HepG2 (cell line): Measurements from ENCODE around the gene SP9. TPM values are rescaled to one million over a fixed set of nuclear protein-coding genes. Genes with fewer than 3 reads are reported as not detected.

ENCODE experiments used
- AGO1 ChIP-seq: fragments of 200-400 bp; formaldehyde crosslinking; IDR thresholded peaks from 2 replicates; pipeline ENCODE4 v1.6.1; 2017; ENCODE audit warnings: mild to moderate bottlenecking, low read depth, low read length, moderate library complexity; ENCODE audit not compliant: poor library complexity, severe bottlenecking
- CREM ChIP-seq, 2 experiments: sonication (generic) in 1 of 2; formaldehyde crosslinking in 1 of 2; IDR thresholded peaks; 2 replicates each; pipeline versions ENCODE4 v1.4.0 to v1.6.1; 2016 to 2020; ENCODE audit warnings: antibody characterized with exemption in 1 of 2, mild to moderate bottlenecking in 1 of 2, missing genetic modification reagents in 1 of 2
- GATAD2A ChIP-seq: IDR thresholded peaks from 2 replicates; pipeline ENCODE4 v1.6.1; 2016
- PLRG1 ChIP-seq: fragments of 450-650 bp; conservative IDR thresholded peaks from 2 replicates; pipeline ENCODE4 v1.6.1; 2016
- U2AF2 ChIP-seq: fragments of 200-400 bp; formaldehyde crosslinking; IDR thresholded peaks from 2 replicates; pipeline ENCODE4 v1.6.1; 2017; ENCODE audit warnings: low read depth, mild to moderate bottlenecking, low read length
- YEATS2 ChIP-seq: sonication (generic); formaldehyde crosslinking; IDR thresholded peaks from 2 replicates; pipeline ENCODE4 v1.4.0; 2020; ENCODE audit warnings: missing genetic modification reagents, borderline replicate concordance
- ZNF264 ChIP-seq: sonication (generic); formaldehyde crosslinking; IDR thresholded peaks from 2 replicates; pipeline ENCODE4 v1.4.0; 2020; ENCODE audit warnings: missing genetic modification reagents
- polyA plus RNA-seq, 8 experiments: library from polyadenylated mRNA; depleted of rRNA in 3 of 8; stranded (reverse) in 7 of 8; unstranded in 1 of 8; fragments of >200 nt; fragmentation: Illumina TruSeq in 4 of 8; extraction: Trizol in 4 of 8; gene quantifications; 2 replicates each; pipeline versions ENCODE4 v1.2.1 to v1.2.3, GENCODE V29; 2011 to 2016; ENCODE audit warnings: low read depth in 4 of 8, missing spikeins in 1 of 8, mixed read lengths in 1 of 8; ENCODE audit not compliant: insufficient read depth in 1 of 8
- total RNA-seq, 5 experiments: library from RNA; depleted of rRNA; stranded (reverse); fragments of >200 nt; fragmentation: Illumina TruSeq; extraction: Trizol; gene quantifications; 2 replicates each; pipeline ENCODE4 v1.2.3, GENCODE V29; 2016; ENCODE audit warnings: low read depth in 1 of 5
- TF ChIP-seq, protein P1 (sequence below): sonication (generic); formaldehyde crosslinking; IDR thresholded peaks from 2 replicates; pipeline ENCODE4 v1.4.0; 2020; ENCODE audit warnings: missing genetic modification reagents, mild to moderate bottlenecking, borderline replicate concordance
- TF ChIP-seq, protein P2 (sequence below): IDR thresholded peaks from 2 replicates; pipeline ENCODE4 v1.6.1; 2016; ENCODE audit warnings: missing biosample characterization, missing genetic modification reagents, low read depth
- TF ChIP-seq, protein P3 (sequence below): sonication (generic); formaldehyde crosslinking; IDR thresholded peaks from 2 replicates; pipeline ENCODE4 v1.4.0; 2020; ENCODE audit warnings: missing genetic modification reagents, borderline replicate concordance
- TF ChIP-seq, protein P4 (sequence below): sonication (generic); formaldehyde crosslinking; IDR thresholded peaks from 2 replicates; pipeline ENCODE4 v1.8.0; 2022; ENCODE audit warnings: missing genetic modification reagents, mild to moderate bottlenecking, inconsistent platforms, borderline replicate concordance
- TF ChIP-seq, protein P5 (sequence below): sonication (generic); formaldehyde crosslinking; conservative IDR thresholded peaks from 2 replicates; pipeline ENCODE4 v1.8.0; 2022; ENCODE audit warnings: mild to moderate bottlenecking, moderate library complexity, missing genetic modification reagents
- TF ChIP-seq, protein P6 (sequence below): sonication (generic); formaldehyde crosslinking; IDR thresholded peaks from 2 replicates; pipeline ENCODE4 v1.4.0; 2020; ENCODE audit warnings: mild to moderate bottlenecking, missing genetic modification reagents, borderline replicate concordance
- TF ChIP-seq, protein P7 (sequence below): sonication (generic); formaldehyde crosslinking; IDR thresholded peaks from 2 replicates; pipeline ENCODE4 v1.5.1; 2020; ENCODE audit warnings: missing genetic modification reagents, mild to moderate bottlenecking, borderline replicate concordance

The SP9 gene
- total and polyA plus RNA-seq, 2 of the 13 experiments (the other 11 are each of a cell fraction or from before 2014, with no cell fraction given), result not detected

DNA sequence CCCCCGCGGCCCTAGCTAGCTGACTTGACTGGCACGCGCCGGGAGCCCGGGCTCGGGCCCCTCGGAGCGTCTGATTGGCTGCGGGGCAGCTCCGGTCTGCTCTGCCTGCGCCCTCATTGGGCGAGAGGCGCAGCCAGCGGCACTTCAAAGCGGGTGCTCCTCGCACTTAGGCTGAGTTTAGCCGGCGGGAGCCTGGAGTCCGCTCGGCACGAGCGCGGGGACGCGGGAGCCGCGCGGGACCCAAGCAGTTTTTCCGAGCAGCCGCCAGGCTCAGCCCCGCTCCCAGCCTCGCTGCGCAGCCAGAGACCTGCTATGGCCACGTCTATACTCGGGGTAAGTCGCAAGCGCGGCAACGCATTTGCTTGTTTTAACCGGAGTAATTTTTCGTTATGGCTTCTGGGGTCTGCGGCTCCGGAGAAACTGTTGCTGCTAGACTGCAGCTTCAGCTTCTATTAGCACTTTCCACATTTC, at the start of gene SP9 (continued):
- TF ChIP-seq, protein P1, sequence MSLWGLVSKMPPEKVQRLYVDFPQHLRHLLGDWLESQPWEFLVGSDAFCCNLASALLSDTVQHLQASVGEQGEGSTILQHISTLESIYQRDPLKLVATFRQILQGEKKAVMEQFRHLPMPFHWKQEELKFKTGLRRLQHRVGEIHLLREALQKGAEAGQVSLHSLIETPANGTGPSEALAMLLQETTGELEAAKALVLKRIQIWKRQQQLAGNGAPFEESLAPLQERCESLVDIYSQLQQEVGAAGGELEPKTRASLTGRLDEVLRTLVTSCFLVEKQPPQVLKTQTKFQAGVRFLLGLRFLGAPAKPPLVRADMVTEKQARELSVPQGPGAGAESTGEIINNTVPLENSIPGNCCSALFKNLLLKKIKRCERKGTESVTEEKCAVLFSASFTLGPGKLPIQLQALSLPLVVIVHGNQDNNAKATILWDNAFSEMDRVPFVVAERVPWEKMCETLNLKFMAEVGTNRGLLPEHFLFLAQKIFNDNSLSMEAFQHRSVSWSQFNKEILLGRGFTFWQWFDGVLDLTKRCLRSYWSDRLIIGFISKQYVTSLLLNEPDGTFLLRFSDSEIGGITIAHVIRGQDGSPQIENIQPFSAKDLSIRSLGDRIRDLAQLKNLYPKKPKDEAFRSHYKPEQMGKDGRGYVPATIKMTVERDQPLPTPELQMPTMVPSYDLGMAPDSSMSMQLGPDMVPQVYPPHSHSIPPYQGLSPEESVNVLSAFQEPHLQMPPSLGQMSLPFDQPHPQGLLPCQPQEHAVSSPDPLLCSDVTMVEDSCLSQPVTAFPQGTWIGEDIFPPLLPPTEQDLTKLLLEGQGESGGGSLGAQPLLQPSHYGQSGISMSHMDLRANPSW (CRISPR knock-in tag), result no peak
- TF ChIP-seq GATAD2A (CRISPR knock-in tag), result no peak
- no peak for TF ChIP-seq CREM (IDR thresholded peaks at IDR 0.05)
- no peak for TF ChIP-seq CREM (CRISPR knock-in tag; IDR thresholded peaks at IDR 0.05)
- TF ChIP-seq, protein P2, sequence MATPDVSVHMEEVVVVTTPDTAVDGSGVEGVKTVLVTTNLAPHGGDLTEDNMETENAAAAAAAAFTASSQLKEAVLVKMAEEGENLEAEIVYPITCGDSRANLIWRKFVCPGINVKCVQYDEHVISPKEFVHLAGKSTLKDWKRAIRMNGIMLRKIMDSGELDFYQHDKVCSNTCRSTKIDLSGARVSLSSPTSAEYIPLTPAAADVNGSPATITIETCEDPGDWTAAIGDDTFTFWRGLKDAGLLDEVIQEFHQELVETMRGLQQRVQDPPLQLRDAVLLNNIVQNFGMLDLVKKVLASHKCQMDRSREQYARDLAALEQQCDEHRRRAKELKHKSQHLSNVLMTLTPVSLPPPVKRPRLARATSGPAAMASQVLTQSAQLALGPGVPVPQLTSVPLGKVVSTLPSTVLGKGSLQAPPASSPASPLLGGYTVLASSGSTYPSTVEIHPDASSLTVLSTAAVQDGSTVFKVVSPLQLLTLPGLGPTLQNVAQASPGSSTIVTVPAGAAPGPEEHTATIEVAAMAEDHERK (CRISPR knock-in tag), result no peak
- TF ChIP-seq, protein P3, sequence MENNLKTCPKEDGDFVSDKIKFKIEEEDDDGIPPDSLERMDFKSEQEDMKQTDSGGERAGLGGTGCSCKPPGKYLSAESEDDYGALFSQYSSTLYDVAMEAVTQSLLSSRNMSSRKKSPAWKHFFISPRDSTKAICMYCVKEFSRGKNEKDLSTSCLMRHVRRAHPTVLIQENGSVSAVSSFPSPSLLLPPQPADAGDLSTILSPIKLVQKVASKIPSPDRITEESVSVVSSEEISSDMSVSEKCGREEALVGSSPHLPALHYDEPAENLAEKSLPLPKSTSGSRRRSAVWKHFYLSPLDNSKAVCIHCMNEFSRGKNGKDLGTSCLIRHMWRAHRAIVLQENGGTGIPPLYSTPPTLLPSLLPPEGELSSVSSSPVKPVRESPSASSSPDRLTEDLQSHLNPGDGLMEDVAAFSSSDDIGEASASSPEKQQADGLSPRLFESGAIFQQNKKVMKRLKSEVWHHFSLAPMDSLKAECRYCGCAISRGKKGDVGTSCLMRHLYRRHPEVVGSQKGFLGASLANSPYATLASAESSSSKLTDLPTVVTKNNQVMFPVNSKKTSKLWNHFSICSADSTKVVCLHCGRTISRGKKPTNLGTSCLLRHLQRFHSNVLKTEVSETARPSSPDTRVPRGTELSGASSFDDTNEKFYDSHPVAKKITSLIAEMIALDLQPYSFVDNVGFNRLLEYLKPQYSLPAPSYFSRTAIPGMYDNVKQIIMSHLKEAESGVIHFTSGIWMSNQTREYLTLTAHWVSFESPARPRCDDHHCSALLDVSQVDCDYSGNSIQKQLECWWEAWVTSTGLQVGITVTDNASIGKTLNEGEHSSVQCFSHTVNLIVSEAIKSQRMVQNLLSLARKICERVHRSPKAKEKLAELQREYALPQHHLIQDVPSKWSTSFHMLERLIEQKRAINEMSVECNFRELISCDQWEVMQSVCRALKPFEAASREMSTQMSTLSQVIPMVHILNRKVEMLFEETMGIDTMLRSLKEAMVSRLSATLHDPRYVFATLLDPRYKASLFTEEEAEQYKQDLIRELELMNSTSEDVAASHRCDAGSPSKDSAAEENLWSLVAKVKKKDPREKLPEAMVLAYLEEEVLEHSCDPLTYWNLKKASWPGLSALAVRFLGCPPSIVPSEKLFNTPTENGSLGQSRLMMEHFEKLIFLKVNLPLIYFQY (CRISPR knock-in tag), result no peak
- no peak for TF ChIP-seq PLRG1
- TF ChIP-seq, protein P4, sequence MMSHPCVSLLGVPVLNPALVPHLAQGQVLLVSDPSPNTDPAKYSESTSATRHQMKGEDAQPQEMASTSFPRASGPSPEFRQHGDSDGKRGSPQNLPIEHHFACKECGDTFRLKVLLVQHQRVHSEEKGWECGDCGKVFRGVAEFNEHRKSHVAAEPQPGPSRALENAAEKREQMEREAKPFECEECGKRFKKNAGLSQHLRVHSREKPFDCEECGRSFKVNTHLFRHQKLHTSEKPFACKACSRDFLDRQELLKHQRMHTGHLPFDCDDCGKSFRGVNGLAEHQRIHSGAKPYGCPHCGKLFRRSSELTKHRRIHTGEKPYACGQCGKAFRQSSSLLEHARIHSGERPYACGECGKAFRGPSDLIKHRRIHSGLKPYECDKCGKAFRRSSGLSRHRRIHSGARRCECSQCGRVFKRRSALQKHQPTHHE (CRISPR knock-in tag), result no peak
- TF ChIP-seq YEATS2 (CRISPR knock-in tag), result no peak
- TF ChIP-seq, protein P5, sequence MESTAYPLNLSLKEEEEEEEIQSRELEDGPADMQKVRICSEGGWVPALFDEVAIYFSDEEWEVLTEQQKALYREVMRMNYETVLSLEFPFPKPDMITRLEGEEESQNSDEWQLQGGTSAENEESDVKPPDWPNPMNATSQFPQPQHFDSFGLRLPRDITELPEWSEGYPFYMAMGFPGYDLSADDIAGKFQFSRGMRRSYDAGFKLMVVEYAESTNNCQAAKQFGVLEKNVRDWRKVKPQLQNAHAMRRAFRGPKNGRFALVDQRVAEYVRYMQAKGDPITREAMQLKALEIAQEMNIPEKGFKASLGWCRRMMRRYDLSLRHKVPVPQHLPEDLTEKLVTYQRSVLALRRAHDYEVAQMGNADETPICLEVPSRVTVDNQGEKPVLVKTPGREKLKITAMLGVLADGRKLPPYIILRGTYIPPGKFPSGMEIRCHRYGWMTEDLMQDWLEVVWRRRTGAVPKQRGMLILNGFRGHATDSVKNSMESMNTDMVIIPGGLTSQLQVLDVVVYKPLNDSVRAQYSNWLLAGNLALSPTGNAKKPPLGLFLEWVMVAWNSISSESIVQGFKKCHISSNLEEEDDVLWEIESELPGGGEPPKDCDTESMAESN (CRISPR knock-in tag), result no peak
- TF ChIP-seq, protein P6, sequence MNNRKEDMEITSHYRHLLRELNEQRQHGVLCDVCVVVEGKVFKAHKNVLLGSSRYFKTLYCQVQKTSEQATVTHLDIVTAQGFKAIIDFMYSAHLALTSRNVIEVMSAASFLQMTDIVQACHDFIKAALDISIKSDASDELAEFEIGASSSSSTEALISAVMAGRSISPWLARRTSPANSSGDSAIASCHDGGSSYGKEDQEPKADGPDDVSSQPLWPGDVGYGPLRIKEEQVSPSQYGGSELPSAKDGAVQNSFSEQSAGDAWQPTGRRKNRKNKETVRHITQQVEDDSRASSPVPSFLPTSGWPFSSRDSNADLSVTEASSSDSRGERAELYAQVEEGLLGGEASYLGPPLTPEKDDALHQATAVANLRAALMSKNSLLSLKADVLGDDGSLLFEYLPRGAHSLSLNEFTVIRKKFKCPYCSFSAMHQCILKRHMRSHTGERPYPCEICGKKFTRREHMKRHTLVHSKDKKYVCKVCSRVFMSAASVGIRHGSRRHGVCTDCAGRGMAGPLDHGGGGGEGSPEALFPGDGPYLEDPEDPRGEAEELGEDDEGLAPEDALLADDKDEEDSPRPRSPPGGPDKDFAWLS, result no peak
- no peak for TF ChIP-seq AGO1
- TF ChIP-seq ZNF264 (CRISPR knock-in tag), result no peak
- TF ChIP-seq U2AF2, result no peak
- TF ChIP-seq, protein P7, sequence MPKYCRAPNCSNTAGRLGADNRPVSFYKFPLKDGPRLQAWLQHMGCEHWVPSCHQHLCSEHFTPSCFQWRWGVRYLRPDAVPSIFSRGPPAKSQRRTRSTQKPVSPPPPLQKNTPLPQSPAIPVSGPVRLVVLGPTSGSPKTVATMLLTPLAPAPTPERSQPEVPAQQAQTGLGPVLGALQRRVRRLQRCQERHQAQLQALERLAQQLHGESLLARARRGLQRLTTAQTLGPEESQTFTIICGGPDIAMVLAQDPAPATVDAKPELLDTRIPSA (CRISPR knock-in tag), result no peak
